Spleen (tissue), 7 donors: ENCODE results near the gene RHEX.

ENCODE experiments used
- POLR2A ChIP-seq, 3 donors: fragments of 450-650 bp; IDR thresholded peaks; one replicate each; pipeline ENCODE4 v1.5.1; 2017; ENCODE audit warnings: antibody characterized with exemption in 3 of 3, mild to moderate bottlenecking in 1 of 3
- POLR2AphosphoS5 ChIP-seq, 3 donors: sonication (generic); formaldehyde crosslinking; IDR thresholded peaks; one replicate each; pipeline ENCODE4 v1.5.1; 2017; ENCODE audit warnings: antibody characterized with exemption in 3 of 3
- TF ChIP-seq, protein P1 (sequence below), 11 experiments: fragments of 200-600 bp in 7 of 11; fragments of 450-650 bp in 4 of 11; sonication (generic) in 4 of 11; IDR thresholded peaks in 8 of 11; conservative IDR thresholded peaks in 3 of 11; 1 replicate in 7 of 11; 2 replicates in 4 of 11; pipeline versions ENCODE4 v1.4.0 to v1.8.0; 2016 to 2021; ENCODE audit warnings: antibody characterized with exemption in 11 of 11, inconsistent platforms in 4 of 11, mild to moderate bottlenecking in 1 of 11
- donor health status: DM: no; HTN: no; CAD: no; lungs with moderate emphysema.
- donor health status: DM: no; HTN: no; CAD: no.
- donor health status: DM: no; HTN: no; CAD: no.

DNA sequence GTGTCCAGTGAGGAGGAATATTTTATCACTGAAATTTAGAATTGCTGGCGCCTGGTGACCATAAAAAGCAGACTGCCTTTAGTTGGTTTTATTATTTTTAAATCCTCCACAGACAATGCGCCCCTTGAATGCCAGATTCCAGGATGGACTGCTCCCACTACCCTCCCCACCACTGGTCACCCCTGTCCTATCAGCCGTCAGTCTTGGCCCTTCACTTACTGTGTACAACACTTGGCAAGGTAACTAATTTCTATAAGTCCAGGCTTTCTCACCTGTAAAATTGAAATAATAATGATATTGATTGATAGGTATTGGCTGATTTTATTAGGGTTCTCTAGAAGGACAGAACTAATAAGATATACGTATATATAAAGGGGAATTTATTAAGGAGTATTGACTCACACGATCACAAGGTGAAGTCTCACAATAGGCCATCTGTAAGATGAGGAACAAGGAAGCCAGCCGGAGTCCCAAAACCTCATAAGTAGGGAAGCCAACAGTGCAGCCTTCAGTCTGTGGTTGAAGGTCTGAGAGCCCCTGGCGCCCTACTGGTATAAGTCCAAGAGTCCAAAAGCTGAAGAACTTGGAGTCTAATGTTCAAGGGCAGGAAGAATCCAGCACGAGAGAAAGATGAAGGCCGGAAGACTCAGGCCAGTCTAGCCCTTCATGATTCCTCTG lies 17.8 kb downstream of the RHEX start:
- TF ChIP-seq, protein P1, sequence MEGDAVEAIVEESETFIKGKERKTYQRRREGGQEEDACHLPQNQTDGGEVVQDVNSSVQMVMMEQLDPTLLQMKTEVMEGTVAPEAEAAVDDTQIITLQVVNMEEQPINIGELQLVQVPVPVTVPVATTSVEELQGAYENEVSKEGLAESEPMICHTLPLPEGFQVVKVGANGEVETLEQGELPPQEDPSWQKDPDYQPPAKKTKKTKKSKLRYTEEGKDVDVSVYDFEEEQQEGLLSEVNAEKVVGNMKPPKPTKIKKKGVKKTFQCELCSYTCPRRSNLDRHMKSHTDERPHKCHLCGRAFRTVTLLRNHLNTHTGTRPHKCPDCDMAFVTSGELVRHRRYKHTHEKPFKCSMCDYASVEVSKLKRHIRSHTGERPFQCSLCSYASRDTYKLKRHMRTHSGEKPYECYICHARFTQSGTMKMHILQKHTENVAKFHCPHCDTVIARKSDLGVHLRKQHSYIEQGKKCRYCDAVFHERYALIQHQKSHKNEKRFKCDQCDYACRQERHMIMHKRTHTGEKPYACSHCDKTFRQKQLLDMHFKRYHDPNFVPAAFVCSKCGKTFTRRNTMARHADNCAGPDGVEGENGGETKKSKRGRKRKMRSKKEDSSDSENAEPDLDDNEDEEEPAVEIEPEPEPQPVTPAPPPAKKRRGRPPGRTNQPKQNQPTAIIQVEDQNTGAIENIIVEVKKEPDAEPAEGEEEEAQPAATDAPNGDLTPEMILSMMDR (IDR thresholded peaks at IDR 0.05 in 8 of 11, conservative IDR thresholded peaks at IDR 0.05 in 3 of 11), result no peak
- TF ChIP-seq POLR2AphosphoS5 (IDR thresholded peaks at IDR 0.05) (no peak), POLR2A (IDR thresholded peaks at IDR 0.05) (no peak)
